ENCODE data around the gene PDZD2. TPM values are rescaled to one million over a fixed set of nuclear protein-coding genes. Genes with fewer than 3 reads are reported as not detected.
"Not testable (repeated sequence)": the region's sequence is repeated elsewhere in the genome, so short reads cannot be mapped to it uniquely, and the experiment has no call there.

Gene PDZD2
- polyA plus RNA-seq, 3 donors from 2014 or later = 0.37 TPM; not detected in 2

GRCh38 chr5:31948006-31948405 is 309.1 kb downstream of the PDZD2 start:
- Mint-ChIP-seq H3K4me1 (peaks cover 20 to 31% of the 10 kb centered on the region in 2 donors), H3K4me3 (peak overlapping the region in 1 of 5 donors; percentile 60), H3K27ac (peak overlapping the region in 3 of 6 donors; percentile 3 to 52 (median 6)), H3K27me3 (ENCODE audit: low read depth in 3 of 3) (peaks cover 0 to 4% (median 0%) of the 10 kb centered on the region in 3 donors), H3K9me3 (peaks cover 0 to 4% (median 0%) of the 10 kb centered on the region in 6 donors), H3K36me3 (no peaks in the 10 kb centered on the region)
- DNase-seq = no peak

DNA sequence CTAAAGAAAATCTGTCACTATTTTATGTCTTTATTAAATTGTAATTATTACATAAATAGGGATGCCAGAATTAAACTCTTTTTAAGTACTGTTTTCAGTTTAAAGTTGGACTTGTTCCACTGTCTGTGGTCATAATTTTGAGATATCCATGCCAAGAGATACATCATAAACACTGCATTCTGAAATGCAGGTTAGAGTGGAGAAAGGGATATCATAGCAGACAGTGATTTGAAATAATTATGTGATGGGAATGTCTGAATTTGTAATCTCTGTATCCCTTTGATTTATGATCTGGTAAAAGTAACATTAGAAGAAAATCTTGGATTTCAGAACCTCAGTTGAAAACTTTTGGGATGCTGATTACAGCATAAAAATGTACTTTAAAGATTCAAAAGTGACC is 313.1 kb downstream of the PDZD2 start:
- peaks cover 20 to 31% of the 10 kb centered on the region in 2 donors for H3K4me1 Mint-ChIP-seq
- DNase-seq = no peak
- H3K9me3 Mint-ChIP-seq = no peaks in the 10 kb centered on the region
- peak overlapping the region in 1 of 6 donors; percentile 33 for H3K27ac Mint-ChIP-seq
- H3K27me3 Mint-ChIP-seq (ENCODE audit: low read depth in 3 of 3) = peaks cover 0 to 2% (median 0%) of the 10 kb centered on the region in 3 donors
- H3K4me3 Mint-ChIP-seq = no peak overlapping the region
- H3K36me3 Mint-ChIP-seq = no peaks in the 10 kb centered on the region

- Mint-ChIP-seq H3K27me3 (ENCODE audit: low read depth in 3 of 3) (peaks cover 0 to 4% (median 0%) of the 10 kb centered on the region in 3 donors), H3K4me1 (peaks cover 5 to 15% of the 10 kb centered on the region in 2 donors), H3K4me3 (no peak overlapping the region), H3K36me3 (no peaks in the 10 kb centered on the region), H3K27ac (no peak overlapping the region), H3K9me3 (no peaks in the 10 kb centered on the region)
- DNase-seq = no peak
Observed at GRCh38 chr5:31954091-31954490, 315.2 kb downstream of the PDZD2 start.

DNA sequence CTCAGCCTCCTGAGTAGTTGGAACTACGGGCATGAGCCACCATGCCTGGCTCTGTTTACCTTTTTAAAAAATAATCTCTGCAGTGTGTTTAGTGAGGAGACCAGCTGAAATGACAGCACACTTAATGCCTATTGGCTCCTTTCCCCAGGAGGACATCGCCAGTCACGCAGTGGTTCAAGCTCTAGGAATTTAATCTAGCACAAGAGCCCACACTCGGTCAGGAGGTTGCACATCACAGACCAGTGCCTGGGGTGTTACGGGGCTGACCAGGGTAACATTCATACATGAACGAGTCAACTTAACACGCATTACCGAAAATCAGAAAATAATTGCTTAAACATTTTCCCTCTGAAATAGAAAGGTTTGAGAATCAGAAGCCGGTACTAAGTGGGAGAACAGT is 318.2 kb downstream of the PDZD2 start:
- Mint-ChIP-seq H3K36me3 (no peaks in the 10 kb centered on the region), H3K4me3 (no peak overlapping the region), H3K9me3 (no peaks in the 10 kb centered on the region), H3K4me1 (no peaks in the 10 kb centered on the region), H3K27ac (no peak overlapping the region), H3K27me3 (ENCODE audit: low read depth in 3 of 3) (peaks cover 0 to 10% (median 2%) of the 10 kb centered on the region in 3 donors)
- no peak for DNase-seq

DNA sequence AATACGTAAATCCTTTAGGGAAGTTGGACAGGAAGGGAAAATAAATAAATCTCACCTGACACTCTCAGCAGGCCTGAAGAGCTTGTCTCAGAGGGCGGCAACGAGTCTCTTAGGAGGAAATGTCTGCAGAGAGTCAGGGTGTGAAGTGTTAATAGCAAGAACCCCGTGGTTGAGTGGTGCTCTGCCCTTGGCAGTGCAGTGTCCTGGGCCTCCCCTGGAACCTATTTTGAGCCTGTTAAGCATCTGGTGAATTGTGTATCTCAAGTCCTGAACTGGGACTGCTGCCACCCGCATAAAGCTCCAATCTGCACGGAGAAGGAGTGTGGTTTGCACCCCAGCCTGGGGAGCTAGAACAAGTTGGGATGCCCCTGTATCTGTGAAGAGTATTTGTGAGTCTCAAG is 323.4 kb downstream of the PDZD2 start:
- Mint-ChIP-seq H3K4me1 (peaks cover 0 to 2% of the 10 kb centered on the region in 2 donors), H3K9me3 (no peaks in the 10 kb centered on the region), H3K36me3 (no peaks in the 10 kb centered on the region), H3K27me3 (ENCODE audit: low read depth in 3 of 3) (peaks cover 3 to 12% (median 4%) of the 10 kb centered on the region in 3 donors), H3K4me3 (no peak overlapping the region), H3K27ac (peak overlapping the region in 1 of 6 donors; percentile 1)
- DNase-seq = no peak

GRCh38 chr5:31962871-31963307 is 324.0 kb downstream of the PDZD2 start:
- H3K27ac Mint-ChIP-seq = no peak overlapping the region

GRCh38 chr5:31963358-31964006 is 324.6 kb downstream of the PDZD2 start:
- H3K4me1 Mint-ChIP-seq = peaks cover 0 to 2% of the 10 kb centered on the region in 2 donors

More at GRCh38 chr5:31962871-31963307, 324.0 kb downstream of the PDZD2 start:
- Mint-ChIP-seq H3K27me3 (ENCODE audit: low read depth in 3 of 3) (peaks cover 3 to 12% (median 4%) of the 10 kb centered on the region in 3 donors), H3K36me3 (no peaks in the 10 kb centered on the region), H3K9me3 (no peaks in the 10 kb centered on the region), H3K4me3 (no peak overlapping the region), H3K4me1 (peaks cover 0 to 2% of the 10 kb centered on the region in 2 donors)
- DNase-seq = no peak

GRCh38 chr5:31964007-31964360 is 325.1 kb downstream of the PDZD2 start:
- Mint-ChIP-seq H3K4me3 (no peak overlapping the region), H3K9me3 (no peaks in the 10 kb centered on the region), H3K36me3 (no peaks in the 10 kb centered on the region), H3K27ac (no peak overlapping the region), H3K4me1 (peaks cover 0 to 2% of the 10 kb centered on the region in 2 donors), H3K27me3 (ENCODE audit: low read depth in 3 of 3) (peaks cover 3 to 14% (median 4%) of the 10 kb centered on the region in 3 donors)
- no peak for DNase-seq

More at GRCh38 chr5:31963358-31964006, 324.6 kb downstream of the PDZD2 start:
- H3K27ac Mint-ChIP-seq = no peak overlapping the region
- no peaks in the 10 kb centered on the region for H3K36me3 Mint-ChIP-seq
- H3K9me3 Mint-ChIP-seq = no peaks in the 10 kb centered on the region
- H3K27me3 Mint-ChIP-seq (ENCODE audit: low read depth in 3 of 3) = peaks cover 3 to 12% (median 4%) of the 10 kb centered on the region in 3 donors
- DNase-seq = no peak
- H3K4me3 Mint-ChIP-seq = no peak overlapping the region

GRCh38 chr5:31965227-31965626 is 326.3 kb downstream of the PDZD2 start:
- peaks cover 0 to 2% of the 10 kb centered on the region in 2 donors for H3K4me1 Mint-ChIP-seq
- H3K9me3 Mint-ChIP-seq = no peaks in the 10 kb centered on the region
- H3K27ac Mint-ChIP-seq = no peak overlapping the region
- no peak overlapping the region for H3K4me3 Mint-ChIP-seq
- H3K27me3 Mint-ChIP-seq (ENCODE audit: low read depth in 3 of 3) = peaks cover 3 to 11% (median 4%) of the 10 kb centered on the region in 3 donors
- no peaks in the 10 kb centered on the region for H3K36me3 Mint-ChIP-seq
- DNase-seq = no peak

- H3K9me3 Mint-ChIP-seq = no peaks in the 10 kb centered on the region
- no peak overlapping the region for H3K27ac Mint-ChIP-seq
- H3K4me1 Mint-ChIP-seq = peaks cover 0 to 2% of the 10 kb centered on the region in 2 donors
- no peaks in the 10 kb centered on the region for H3K36me3 Mint-ChIP-seq
- peaks cover 2 to 8% (median 3%) of the 10 kb centered on the region in 3 donors for H3K27me3 Mint-ChIP-seq (ENCODE audit: low read depth in 3 of 3)
- no peak overlapping the region for H3K4me3 Mint-ChIP-seq
- no peak for DNase-seq
Observed at GRCh38 chr5:31966936-31967335, 328.0 kb downstream of the PDZD2 start.

DNA sequence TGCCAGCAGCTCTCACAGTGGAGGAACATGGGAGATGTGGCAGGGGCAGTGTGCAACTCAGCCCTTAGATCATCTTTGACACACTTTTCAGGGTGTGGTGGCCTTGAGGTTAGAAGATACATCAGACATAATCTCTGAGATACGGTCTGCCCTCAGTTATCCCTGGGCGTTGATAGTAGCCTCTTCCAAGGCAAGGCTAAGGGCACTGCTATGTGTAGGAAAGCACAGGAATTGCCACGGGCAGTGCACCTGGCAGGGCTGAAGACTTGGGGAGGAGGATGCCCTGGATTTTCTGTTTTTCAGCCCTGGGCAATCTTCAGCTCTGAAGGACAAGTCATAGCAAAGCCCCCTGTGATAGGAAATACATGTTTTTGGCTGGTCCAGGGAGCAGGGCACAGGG is 328.5 kb downstream of the PDZD2 start:
- no peak overlapping the region for H3K27ac Mint-ChIP-seq
- H3K27me3 Mint-ChIP-seq (ENCODE audit: low read depth in 3 of 3) = peaks cover 2 to 8% (median 3%) of the 10 kb centered on the region in 3 donors
- H3K4me3 Mint-ChIP-seq = no peak overlapping the region
- no peaks in the 10 kb centered on the region for H3K9me3 Mint-ChIP-seq
- no peak for DNase-seq
- peaks cover 0 to 2% of the 10 kb centered on the region in 2 donors for H3K4me1 Mint-ChIP-seq
- no peaks in the 10 kb centered on the region for H3K36me3 Mint-ChIP-seq

DNA sequence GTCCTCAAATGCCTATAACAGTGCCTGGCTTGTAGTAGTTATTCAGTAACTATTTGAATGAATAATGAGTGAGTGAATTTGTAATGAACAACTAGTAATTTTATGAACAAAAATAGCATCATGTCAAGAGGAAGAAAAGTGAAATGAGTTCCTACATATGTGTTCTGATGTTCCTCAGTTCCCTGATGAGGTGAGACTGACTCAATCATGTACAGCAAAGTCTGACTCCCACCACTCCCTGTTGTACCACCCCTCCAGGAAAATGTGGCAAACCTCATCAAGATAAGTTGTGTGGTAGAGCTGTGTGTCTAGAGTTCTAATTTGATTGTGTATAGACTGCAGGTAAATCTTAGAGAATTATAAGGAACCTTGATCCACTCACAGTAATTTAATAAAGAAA is 333.6 kb downstream of the PDZD2 start:
- no peak overlapping the region for H3K27ac Mint-ChIP-seq
- H3K4me1 Mint-ChIP-seq = no peaks in the 10 kb centered on the region
- DNase-seq = no peak
- H3K27me3 Mint-ChIP-seq (ENCODE audit: low read depth in 3 of 3) = peaks cover 0 to 5% (median 0%) of the 10 kb centered on the region in 3 donors
- no peaks in the 10 kb centered on the region for H3K36me3 Mint-ChIP-seq
- no peak overlapping the region for H3K4me3 Mint-ChIP-seq
- no peaks in the 10 kb centered on the region for H3K9me3 Mint-ChIP-seq

- not testable (repeated sequence) for H3K9me3 Mint-ChIP-seq; H3K4me1 Mint-ChIP-seq; H3K27me3 Mint-ChIP-seq (ENCODE audit: low read depth in 3 of 3); DNase-seq; H3K36me3 Mint-ChIP-seq; H3K4me3 Mint-ChIP-seq; H3K27ac Mint-ChIP-seq
Observed at GRCh38 chr5:31975189-31975612, 336.3 kb downstream of the PDZD2 start.

GRCh38 chr5:31976169-31976568 is 337.2 kb downstream of the PDZD2 start:
- no peak overlapping the region for H3K27ac Mint-ChIP-seq
- H3K27me3 Mint-ChIP-seq (ENCODE audit: low read depth in 3 of 3) = peaks cover 0 to 2% (median 0%) of the 10 kb centered on the region in 3 donors
- no peak overlapping the region for H3K4me3 Mint-ChIP-seq
- DNase-seq = no peak
- no peaks in the 10 kb centered on the region for H3K9me3 Mint-ChIP-seq
- H3K36me3 Mint-ChIP-seq = no peaks in the 10 kb centered on the region
- H3K4me1 Mint-ChIP-seq = no peaks in the 10 kb centered on the region
